GM10847 (cell line): Measurements from ENCODE around the gene GMPR2.

Experiments used
- POLR2A ChIP-seq: IDR thresholded peaks from 2 replicates; pipeline ENCODE4 v1.6.1; 2011; ENCODE audit not compliant: insufficient read length; ENCODE audit errors: extremely low read depth

Gene GMPR2

GRCh38 chr14:24232645-24233537 lies at the start of gene GMPR2:
Gene GMPR2 (plus strand): TSS chr14:24232929. CDS start chr14:24233254, 325 bp downstream.
- TF ChIP-seq POLR2A, result no peak

GRCh38 chr14:24183014-24183481 lies 49.7 kb upstream of the GMPR2 start:
- no peak for TF ChIP-seq POLR2A

DNA sequence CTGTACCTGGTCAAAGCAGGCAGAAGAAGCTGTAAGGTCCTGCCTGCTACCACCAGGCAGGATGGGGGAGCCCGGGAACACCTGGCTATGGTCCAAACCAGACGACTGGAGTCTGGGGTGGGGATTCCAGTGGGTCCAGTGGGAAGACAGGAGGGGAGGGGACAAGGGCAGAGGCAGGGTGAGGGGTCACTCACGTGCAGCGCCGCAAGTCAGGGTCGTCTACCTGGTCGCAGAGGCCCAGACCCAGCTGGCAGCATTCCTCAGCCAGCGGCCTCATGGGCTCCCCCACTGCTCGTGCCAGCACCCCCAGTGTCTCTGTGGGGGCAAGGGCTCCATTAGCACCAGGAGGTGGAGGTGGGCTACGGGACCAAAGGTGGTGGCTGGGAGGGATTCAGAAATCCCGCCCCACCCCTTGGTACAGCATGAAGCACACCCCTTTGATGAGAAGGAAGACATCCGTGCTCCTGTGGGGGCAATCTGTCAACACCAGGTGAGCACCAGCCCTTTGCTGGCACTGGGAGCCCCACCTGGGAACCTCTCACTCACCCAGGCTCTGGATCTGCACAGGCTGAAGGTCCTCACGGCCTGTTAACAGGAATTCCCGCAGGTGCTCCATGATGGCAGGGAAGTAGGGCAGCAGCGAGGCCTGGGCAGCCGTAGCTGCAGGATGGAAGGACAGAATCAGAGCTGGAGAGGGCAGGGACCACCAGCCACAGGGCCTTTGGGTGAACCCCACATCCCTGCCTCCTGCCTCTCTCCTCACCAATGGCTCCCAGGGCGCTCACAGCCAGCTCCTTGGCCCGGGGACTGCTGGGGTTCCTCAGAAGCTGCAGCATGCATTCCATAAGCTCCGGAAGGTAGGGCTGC lies 48.4 kb upstream of the GMPR2 start:
- no peak for TF ChIP-seq POLR2A

- TF ChIP-seq POLR2A, result no peak
Observed at GRCh38 chr14:24185026-24185425, 47.7 kb upstream of the GMPR2 start.

DNA sequence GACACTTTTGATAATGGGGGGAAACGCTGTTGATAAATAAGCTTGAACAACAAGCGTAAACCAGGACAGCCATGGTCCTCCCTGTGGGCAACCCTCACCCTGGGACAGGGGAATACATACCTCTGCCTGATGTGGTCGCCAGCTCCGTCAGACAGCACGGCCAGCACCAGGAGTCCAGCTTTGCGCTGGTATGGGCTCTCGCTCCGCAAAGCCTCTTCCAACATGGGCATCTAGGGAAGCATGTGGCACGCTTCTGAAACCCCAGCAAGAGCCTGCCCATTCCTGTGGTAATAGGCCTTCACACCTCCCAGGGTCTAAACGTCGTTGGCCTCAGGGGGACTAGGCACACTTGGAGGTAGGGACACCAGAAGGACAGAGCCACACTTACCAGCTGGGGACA lies 47.0 kb upstream of the GMPR2 start:
- TF ChIP-seq POLR2A, result no peak

- no peak for TF ChIP-seq POLR2A
Observed at GRCh38 chr14:24186831-24187538, 45.7 kb upstream of the GMPR2 start.

- TF ChIP-seq POLR2A, result no peak
Observed at GRCh38 chr14:24187539-24187915, 45.2 kb upstream of the GMPR2 start.

GRCh38 chr14:24188251-24189058 lies 44.3 kb upstream of the GMPR2 start, which contains the start of gene IPO4:
Gene IPO4 (minus strand): TSS chr14:24188816. CDS start chr14:24188787, 29 bp downstream.
- TF ChIP-seq POLR2A, result peak; percentile 67

- TF ChIP-seq POLR2A, result no peak
Observed at GRCh38 chr14:24189059-24189375, 43.7 kb upstream of the GMPR2 start.

- no peak for TF ChIP-seq POLR2A
Observed at GRCh38 chr14:24189460-24189859, 43.3 kb upstream of the GMPR2 start.

DNA sequence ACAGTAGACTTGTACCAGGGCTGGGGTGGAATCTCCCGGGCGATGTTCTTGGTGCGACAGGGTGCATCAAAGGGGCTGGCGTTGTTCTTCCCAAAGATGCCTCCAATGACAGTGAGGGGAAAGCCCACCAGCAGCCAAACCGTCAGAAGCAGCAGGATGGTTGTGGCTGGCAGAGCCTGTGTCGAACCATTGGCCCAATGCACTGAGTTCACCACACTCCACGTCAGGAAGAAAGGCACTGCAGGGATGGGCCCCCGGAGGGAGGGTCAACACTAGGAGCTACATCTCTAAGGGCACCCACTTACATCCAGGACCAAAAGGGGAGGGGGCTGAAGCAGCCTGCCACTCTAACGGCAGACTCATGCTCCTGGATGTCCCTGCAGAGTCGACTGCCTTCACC lies 42.3 kb upstream of the GMPR2 start:
- no peak for TF ChIP-seq POLR2A

- TF ChIP-seq POLR2A, result no peak
Observed at GRCh38 chr14:24192933-24193332, 39.8 kb upstream of the GMPR2 start.

DNA sequence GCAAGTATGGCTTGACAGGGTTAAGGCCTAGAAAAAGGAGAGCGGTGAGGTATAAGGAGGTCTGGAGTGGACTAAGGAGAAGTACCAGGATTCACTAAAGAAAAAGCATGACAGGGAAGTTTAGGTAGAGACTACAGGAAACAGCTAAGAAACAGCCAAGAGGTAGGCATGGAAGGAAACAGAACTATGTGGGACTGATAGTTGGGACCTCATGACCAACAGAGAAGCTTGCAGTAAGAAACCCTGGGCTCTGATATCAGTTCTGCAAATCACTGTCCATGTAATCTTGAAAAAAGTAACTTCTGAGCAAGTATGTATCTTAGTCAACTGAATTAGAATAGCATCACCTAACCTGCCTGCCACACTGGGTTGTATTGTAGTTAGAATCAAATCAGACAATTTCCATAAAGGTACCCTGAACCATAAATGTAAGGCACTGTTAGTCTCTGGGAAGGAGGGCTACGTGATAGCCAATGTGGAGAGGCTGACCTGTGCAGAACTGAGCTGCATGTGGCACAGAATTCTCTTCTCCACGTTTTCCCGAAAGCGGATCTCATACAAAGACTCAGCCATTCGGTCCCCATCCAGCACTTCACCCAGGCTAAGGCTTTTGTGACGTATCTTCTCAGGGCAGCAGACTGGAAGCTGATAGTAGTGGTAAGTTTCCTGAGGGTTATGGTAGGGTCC lies 38.4 kb upstream of the GMPR2 start:
- TF ChIP-seq POLR2A, result no peak

GRCh38 chr14:24194873-24195185 lies 37.9 kb upstream of the GMPR2 start:
- TF ChIP-seq POLR2A, result no peak
